Lower leg skin (tissue), 3 donors: Measurements from ENCODE around the gene VPS37B.

Experiments
- POLR2A ChIP-seq, 2 donors: fragments of 450-650 bp; IDR thresholded peaks; one replicate each; pipeline ENCODE4 v1.6.1; 2016 to 2017; ENCODE audit warnings: antibody characterized with exemption in 2 of 2, mild to moderate bottlenecking in 1 of 2, moderate library complexity in 1 of 2
- TF ChIP-seq, protein P1 (sequence below), 3 donors: fragments of 450-650 bp; IDR thresholded peaks; one replicate each; pipeline ENCODE4 v1.5.1; 2016; ENCODE audit warnings: antibody characterized with exemption in 3 of 3, mild to moderate bottlenecking in 3 of 3, moderate library complexity in 2 of 3

DNA sequence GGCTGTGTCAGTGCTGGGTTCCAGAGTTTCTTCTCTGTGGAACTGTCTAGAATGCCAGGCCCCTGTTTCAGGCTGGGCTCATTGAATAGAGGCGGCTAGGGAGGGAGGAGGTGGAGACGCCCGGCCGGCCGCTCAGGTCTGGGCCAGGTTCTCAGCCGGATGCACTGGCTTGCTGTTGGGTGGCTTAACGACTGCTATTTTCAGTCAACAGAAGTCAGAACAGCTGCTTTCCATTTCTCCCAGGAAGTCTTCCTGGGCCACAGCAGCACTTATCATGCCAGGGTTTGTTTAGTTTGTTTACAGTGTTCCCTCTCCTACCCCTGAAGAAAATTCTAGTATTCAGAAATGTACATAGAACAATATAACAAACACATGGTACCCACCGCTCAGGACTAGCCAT lies 26.0 kb upstream of the VPS37B start:
- no peak for TF ChIP-seq POLR2A (IDR thresholded peaks at IDR 0.05)
- TF ChIP-seq, protein P1, sequence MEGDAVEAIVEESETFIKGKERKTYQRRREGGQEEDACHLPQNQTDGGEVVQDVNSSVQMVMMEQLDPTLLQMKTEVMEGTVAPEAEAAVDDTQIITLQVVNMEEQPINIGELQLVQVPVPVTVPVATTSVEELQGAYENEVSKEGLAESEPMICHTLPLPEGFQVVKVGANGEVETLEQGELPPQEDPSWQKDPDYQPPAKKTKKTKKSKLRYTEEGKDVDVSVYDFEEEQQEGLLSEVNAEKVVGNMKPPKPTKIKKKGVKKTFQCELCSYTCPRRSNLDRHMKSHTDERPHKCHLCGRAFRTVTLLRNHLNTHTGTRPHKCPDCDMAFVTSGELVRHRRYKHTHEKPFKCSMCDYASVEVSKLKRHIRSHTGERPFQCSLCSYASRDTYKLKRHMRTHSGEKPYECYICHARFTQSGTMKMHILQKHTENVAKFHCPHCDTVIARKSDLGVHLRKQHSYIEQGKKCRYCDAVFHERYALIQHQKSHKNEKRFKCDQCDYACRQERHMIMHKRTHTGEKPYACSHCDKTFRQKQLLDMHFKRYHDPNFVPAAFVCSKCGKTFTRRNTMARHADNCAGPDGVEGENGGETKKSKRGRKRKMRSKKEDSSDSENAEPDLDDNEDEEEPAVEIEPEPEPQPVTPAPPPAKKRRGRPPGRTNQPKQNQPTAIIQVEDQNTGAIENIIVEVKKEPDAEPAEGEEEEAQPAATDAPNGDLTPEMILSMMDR (IDR thresholded peaks at IDR 0.05): no peak
